Measurements from ENCODE around the gene SNAP25.

SNAP25 gene

DNA sequence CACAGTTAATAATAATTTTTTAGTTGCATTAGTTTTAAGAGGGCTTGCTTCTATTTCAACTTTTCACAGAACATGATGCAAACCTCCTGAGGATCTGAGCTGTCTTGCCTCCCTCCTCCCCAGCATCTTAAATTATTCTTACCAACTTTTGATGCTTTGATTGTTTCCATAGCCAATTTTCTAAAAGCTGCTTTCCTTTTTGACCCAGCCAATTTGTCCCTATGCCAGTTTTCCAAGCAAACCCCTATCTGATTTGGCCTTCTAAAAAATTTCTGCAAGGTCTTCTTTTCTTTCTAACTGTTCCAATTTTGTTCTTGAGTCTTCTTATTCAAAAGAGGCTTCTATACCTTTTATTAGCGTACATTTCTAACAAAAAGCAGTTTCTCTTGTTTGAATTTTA is 26.5 kb upstream of the SNAP25 start:
- no peaks in the 10 kb centered on the region for H3K9me3 ChIP-seq (ENCODE audit: severe bottlenecking)
- no peaks in the 10 kb centered on the region for H3K4me1 ChIP-seq (ENCODE audit: insufficient read depth, poor library complexity, severe bottlenecking)
- ATAC-seq (ENCODE audit: low read depth): no peak
- no peaks in the 10 kb centered on the region for H3K27me3 ChIP-seq (ENCODE audit: insufficient read depth, poor library complexity, severe bottlenecking)
- TF ChIP-seq, protein P1, sequence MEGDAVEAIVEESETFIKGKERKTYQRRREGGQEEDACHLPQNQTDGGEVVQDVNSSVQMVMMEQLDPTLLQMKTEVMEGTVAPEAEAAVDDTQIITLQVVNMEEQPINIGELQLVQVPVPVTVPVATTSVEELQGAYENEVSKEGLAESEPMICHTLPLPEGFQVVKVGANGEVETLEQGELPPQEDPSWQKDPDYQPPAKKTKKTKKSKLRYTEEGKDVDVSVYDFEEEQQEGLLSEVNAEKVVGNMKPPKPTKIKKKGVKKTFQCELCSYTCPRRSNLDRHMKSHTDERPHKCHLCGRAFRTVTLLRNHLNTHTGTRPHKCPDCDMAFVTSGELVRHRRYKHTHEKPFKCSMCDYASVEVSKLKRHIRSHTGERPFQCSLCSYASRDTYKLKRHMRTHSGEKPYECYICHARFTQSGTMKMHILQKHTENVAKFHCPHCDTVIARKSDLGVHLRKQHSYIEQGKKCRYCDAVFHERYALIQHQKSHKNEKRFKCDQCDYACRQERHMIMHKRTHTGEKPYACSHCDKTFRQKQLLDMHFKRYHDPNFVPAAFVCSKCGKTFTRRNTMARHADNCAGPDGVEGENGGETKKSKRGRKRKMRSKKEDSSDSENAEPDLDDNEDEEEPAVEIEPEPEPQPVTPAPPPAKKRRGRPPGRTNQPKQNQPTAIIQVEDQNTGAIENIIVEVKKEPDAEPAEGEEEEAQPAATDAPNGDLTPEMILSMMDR (IDR thresholded peaks at IDR 0.05; ENCODE audit: poor library complexity, severe bottlenecking): no peak
- H3K36me3 ChIP-seq (ENCODE audit: low read depth): no peaks in the 10 kb centered on the region
- no peak for DNase-seq (ENCODE audit: low spot score)
- H3K4me3 ChIP-seq (ENCODE audit: severe bottlenecking): no peak overlapping the region
- H3K27ac ChIP-seq (ENCODE audit: poor library complexity, severe bottlenecking): no peak overlapping the region

DNA sequence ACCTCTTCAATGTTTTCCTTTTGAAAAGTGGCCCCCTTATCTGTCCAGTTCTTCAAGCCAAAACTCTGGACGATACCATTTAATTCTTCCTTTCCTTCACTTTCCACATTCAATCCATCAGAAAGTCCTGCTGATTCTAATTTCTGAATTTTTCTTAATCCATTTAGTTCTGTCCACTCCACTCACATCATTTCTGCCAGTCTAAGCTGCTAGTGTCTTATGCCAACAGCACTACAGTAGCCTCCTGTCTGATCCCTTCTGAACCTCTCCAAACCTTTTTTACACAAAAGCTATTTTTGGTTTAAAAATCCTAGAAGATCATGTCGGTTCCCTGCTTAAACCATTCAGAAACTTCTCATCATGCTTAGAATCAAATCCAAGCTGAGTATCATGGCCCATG is 24.5 kb upstream of the SNAP25 start:
- no peaks in the 10 kb centered on the region for H3K36me3 ChIP-seq (ENCODE audit: low read depth)
- H3K27me3 ChIP-seq (ENCODE audit: insufficient read depth, poor library complexity, severe bottlenecking): no peaks in the 10 kb centered on the region
- TF ChIP-seq, protein P1 (IDR thresholded peaks at IDR 0.05; ENCODE audit: poor library complexity, severe bottlenecking): no peak
- H3K4me1 ChIP-seq (ENCODE audit: insufficient read depth, poor library complexity, severe bottlenecking): no peaks in the 10 kb centered on the region
- ATAC-seq (ENCODE audit: low read depth) (no peak), DNase-seq (ENCODE audit: low spot score) (no peak)
- H3K4me3 ChIP-seq (ENCODE audit: severe bottlenecking): no peak overlapping the region
- H3K27ac ChIP-seq (ENCODE audit: poor library complexity, severe bottlenecking): no peak overlapping the region
- H3K9me3 ChIP-seq (ENCODE audit: severe bottlenecking): no peaks in the 10 kb centered on the region

DNA sequence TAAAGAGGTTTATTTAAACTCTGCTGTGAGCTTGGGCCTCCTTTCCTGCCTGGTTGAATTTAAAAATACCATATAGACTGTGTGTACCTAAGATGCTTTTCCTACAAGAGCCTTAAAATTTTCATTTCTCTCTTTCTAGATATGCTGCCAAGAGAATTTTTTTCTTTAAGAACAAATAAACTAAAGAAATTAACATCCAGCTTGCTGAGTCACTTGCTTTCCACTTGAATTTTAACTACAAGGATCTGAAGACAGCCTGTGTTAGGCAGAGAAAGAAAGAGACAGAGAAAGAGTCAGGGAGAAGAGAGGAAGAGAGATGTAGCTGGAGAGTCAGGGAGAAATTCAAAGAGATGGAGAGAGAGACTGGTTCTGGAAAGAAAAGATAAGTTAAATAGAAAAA is 18.3 kb upstream of the SNAP25 start:
- Histone ChIP-seq H3K4me3 (ENCODE audit: severe bottlenecking) (no peak overlapping the region), H3K27me3 (ENCODE audit: insufficient read depth, poor library complexity, severe bottlenecking) (no peaks in the 10 kb centered on the region), H3K27ac (ENCODE audit: poor library complexity, severe bottlenecking) (no peak overlapping the region), H3K9me3 (ENCODE audit: severe bottlenecking) (no peaks in the 10 kb centered on the region), H3K4me1 (ENCODE audit: insufficient read depth, poor library complexity, severe bottlenecking) (no peaks in the 10 kb centered on the region), H3K36me3 (ENCODE audit: low read depth) (no peaks in the 10 kb centered on the region)
- TF ChIP-seq, protein P1 (IDR thresholded peaks at IDR 0.05; ENCODE audit: poor library complexity, severe bottlenecking): no peak
- ATAC-seq (ENCODE audit: low read depth): no peak
- DNase-seq (ENCODE audit: low spot score): no peak

DNA sequence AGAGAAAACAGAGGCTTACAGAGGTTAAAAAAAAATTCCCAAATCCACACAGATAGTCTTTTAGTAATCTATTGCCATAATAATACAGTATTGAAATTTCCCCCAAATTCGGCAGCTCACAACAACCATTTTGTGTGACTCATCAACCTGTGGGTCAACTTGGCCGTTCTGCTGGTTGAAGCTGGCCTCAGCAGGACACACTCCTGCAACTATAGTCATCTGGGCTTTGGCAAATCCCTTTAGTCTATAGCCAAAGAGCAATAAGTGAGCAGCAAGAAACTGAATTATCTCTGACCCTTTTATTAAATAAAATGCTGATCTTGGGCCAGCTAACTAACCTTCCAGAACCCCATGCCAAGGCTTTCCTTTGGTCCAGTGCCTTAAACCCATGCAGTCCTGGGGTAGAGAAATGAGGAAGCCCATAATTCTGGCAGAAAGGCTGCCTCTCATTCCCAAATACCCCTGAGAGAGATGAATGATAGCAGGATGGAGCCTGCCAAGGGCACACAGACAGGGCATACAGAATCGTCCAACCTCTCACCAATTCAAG is 17.2 kb upstream of the SNAP25 start:
- no peaks in the 10 kb centered on the region for H3K4me1 ChIP-seq (ENCODE audit: insufficient read depth, poor library complexity, severe bottlenecking)
- H3K9me3 ChIP-seq (ENCODE audit: severe bottlenecking): no peaks in the 10 kb centered on the region
- no peaks in the 10 kb centered on the region for H3K36me3 ChIP-seq (ENCODE audit: low read depth)
- H3K27me3 ChIP-seq (ENCODE audit: insufficient read depth, poor library complexity, severe bottlenecking): no peaks in the 10 kb centered on the region
- no peak overlapping the region for H3K27ac ChIP-seq (ENCODE audit: poor library complexity, severe bottlenecking)
- DNase-seq (ENCODE audit: low spot score) (no peak), ATAC-seq (ENCODE audit: low read depth) (no peak)
- no peak overlapping the region for H3K4me3 ChIP-seq (ENCODE audit: severe bottlenecking)
- TF ChIP-seq, protein P1 (IDR thresholded peaks at IDR 0.05; ENCODE audit: poor library complexity, severe bottlenecking): no peak

DNA sequence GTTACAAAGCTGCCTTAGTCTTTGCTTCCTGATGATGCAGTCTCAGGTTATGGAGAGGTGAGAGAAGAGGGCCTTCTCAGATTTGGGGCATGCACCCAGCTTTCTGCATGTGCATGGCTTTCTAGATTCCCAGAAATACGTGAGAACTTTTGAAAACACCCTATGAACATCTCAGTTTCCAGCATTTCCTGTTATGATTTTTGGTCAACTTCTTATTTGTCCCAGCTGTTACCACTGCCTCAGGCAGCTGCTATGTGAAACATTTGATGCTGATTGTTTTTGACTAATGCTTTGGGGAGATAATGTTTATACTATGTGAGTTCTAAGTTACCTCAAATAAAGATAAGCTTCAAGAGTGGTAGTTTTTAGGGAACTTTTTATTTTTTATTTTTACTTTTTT is 9.5 kb upstream of the SNAP25 start:
- no peaks in the 10 kb centered on the region for H3K9me3 ChIP-seq (ENCODE audit: severe bottlenecking)
- no peak for ATAC-seq (ENCODE audit: low read depth)
- H3K4me1 ChIP-seq (ENCODE audit: insufficient read depth, poor library complexity, severe bottlenecking): no peaks in the 10 kb centered on the region
- no peaks in the 10 kb centered on the region for H3K36me3 ChIP-seq (ENCODE audit: low read depth)
- DNase-seq (ENCODE audit: low spot score): no peak
- H3K4me3 ChIP-seq (ENCODE audit: severe bottlenecking): no peak overlapping the region
- H3K27me3 ChIP-seq (ENCODE audit: insufficient read depth, poor library complexity, severe bottlenecking): peaks cover 5% of the 10 kb centered on the region
- no peak overlapping the region for H3K27ac ChIP-seq (ENCODE audit: poor library complexity, severe bottlenecking)
- TF ChIP-seq, protein P1 (IDR thresholded peaks at IDR 0.05; ENCODE audit: poor library complexity, severe bottlenecking): no peak
